Adipocyte (in vitro differentiated cells): ENCODE measurements around the gene WBP2NL.

Experiments
- DNase-seq: peaks from one replicate; pipeline ENCODE4 v3.0.0-alpha.2; 2015; ENCODE audit warnings: low read depth
- H3K27me3 ChIP-seq: replicated peaks from 2 replicates; pipeline ENCODE4 v1.7.0; 2013; ENCODE audit warnings: mild to moderate bottlenecking, low read length, moderate library complexity; ENCODE audit not compliant: control insufficient read depth, insufficient read depth
- H3K36me3 ChIP-seq: 2 replicates; pipeline ENCODE4 v1.7.0; 2013; ENCODE audit warnings: low read length, mild to moderate bottlenecking, moderate library complexity; ENCODE audit not compliant: control insufficient read depth, insufficient read depth, severe bottlenecking
- H3K4me1 ChIP-seq: 2 replicates; pipeline ENCODE4 v1.7.0; 2013; ENCODE audit warnings: mild to moderate bottlenecking, low read length, moderate library complexity; ENCODE audit not compliant: control insufficient read depth, insufficient read depth
- H3K4me3 ChIP-seq: 2 replicates; pipeline ENCODE4 v1.7.0; 2013; ENCODE audit warnings: mild to moderate bottlenecking, low read length, moderate library complexity
- H3K9ac ChIP-seq: 2 replicates; pipeline ENCODE4 v1.7.0; 2013; ENCODE audit warnings: mild to moderate bottlenecking, low read length, moderate library complexity
- H3K9me3 ChIP-seq: 2 replicates; pipeline ENCODE4 v1.7.0; 2013; ENCODE audit warnings: mild to moderate bottlenecking, low read length, moderate library complexity; ENCODE audit not compliant: control insufficient read depth

WBP2NL gene

DNA sequence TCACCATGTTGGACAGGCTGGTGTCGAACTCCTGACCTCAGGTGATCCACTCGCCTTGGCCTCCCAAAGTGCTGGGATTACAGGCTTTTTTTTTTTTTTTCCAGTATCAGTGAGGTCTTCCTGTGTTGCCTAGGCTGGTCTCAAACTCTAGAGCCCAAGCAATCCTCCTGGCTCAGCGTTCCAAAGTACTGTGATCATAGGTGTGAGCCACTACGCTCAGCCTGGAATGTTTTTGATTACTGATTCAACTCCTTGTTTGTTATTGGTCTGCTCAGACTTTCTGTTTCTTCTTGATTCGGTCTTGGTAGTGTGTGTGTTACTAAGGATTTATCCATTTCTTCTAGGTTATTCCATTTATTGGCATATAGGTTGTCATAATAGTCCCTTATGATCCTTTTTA is 40.7 kb downstream of the WBP2NL start:
- H3K9ac ChIP-seq: no peak overlapping the region
- no peaks in the 10 kb centered on the region for H3K4me1 ChIP-seq
- DNase-seq: peak; percentile 39
- peaks cover 11% of the 10 kb centered on the region for H3K9me3 ChIP-seq
- H3K27me3 ChIP-seq: no peaks in the 10 kb centered on the region
- no peaks in the 10 kb centered on the region for H3K36me3 ChIP-seq
- no peak overlapping the region for H3K4me3 ChIP-seq

DNA sequence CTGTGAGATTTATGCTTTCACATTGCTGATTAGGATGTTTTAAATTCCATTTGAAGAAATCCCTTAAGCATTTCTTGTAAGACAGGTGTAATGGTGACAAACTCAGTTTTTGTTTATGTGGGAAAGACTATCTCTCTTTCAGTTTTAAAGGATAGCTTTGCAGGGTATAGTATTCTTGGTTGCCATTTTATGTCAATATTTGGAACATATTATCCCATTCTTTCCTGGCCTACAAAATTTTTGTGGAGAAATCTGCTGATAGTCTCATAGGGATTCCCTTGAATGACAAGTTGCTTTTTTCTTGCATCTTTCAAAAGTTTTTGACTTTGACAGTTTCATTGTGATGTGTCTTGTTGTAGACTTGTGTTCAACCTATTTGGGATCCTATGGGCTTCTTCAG is 43.2 kb downstream of the WBP2NL start:
- DNase-seq: no peak
- no peak overlapping the region for H3K9ac ChIP-seq
- peaks cover 11% of the 10 kb centered on the region for H3K9me3 ChIP-seq
- H3K27me3 ChIP-seq: no peaks in the 10 kb centered on the region
- H3K4me1 ChIP-seq: no peaks in the 10 kb centered on the region
- no peaks in the 10 kb centered on the region for H3K36me3 ChIP-seq
- no peak overlapping the region for H3K4me3 ChIP-seq

GRCh38 chr22:42050641-42051180 is 52.1 kb downstream of the WBP2NL start:
- no peak overlapping the region for H3K9ac ChIP-seq
- no peaks in the 10 kb centered on the region for H3K9me3 ChIP-seq
- DNase-seq: no peak
- H3K4me3 ChIP-seq: no peak overlapping the region
- no peaks in the 10 kb centered on the region for H3K36me3 ChIP-seq
- no peaks in the 10 kb centered on the region for H3K27me3 ChIP-seq
- H3K4me1 ChIP-seq: peaks cover 3% of the 10 kb centered on the region

- H3K9me3 ChIP-seq: peaks cover 13% of the 10 kb centered on the region
- no peak for DNase-seq
- no peaks in the 10 kb centered on the region for H3K36me3 ChIP-seq
- H3K27me3 ChIP-seq: no peaks in the 10 kb centered on the region
- H3K4me3 ChIP-seq: no peak overlapping the region
- no peak overlapping the region for H3K9ac ChIP-seq
- no peaks in the 10 kb centered on the region for H3K4me1 ChIP-seq
Measured at GRCh38 chr22:42052765-42053164, 54.2 kb downstream of the WBP2NL start.

GRCh38 chr22:42056757-42057511 is 58.3 kb downstream of the WBP2NL start:
- no peak overlapping the region for H3K4me3 ChIP-seq
- H3K9ac ChIP-seq: no peak overlapping the region
- H3K27me3 ChIP-seq: no peaks in the 10 kb centered on the region
- no peaks in the 10 kb centered on the region for H3K4me1 ChIP-seq
- H3K36me3 ChIP-seq: no peaks in the 10 kb centered on the region
- peaks cover 13% of the 10 kb centered on the region for H3K9me3 ChIP-seq
- DNase-seq: no peak

GRCh38 chr22:42060489-42060888 is 61.9 kb downstream of the WBP2NL start:
- H3K9ac ChIP-seq: no peak overlapping the region
- DNase-seq: no peak
- H3K4me3 ChIP-seq: no peak overlapping the region
- H3K36me3 ChIP-seq: no peaks in the 10 kb centered on the region
- H3K27me3 ChIP-seq: no peaks in the 10 kb centered on the region
- H3K9me3 ChIP-seq: peaks cover 13% of the 10 kb centered on the region
- no peaks in the 10 kb centered on the region for H3K4me1 ChIP-seq

DNA sequence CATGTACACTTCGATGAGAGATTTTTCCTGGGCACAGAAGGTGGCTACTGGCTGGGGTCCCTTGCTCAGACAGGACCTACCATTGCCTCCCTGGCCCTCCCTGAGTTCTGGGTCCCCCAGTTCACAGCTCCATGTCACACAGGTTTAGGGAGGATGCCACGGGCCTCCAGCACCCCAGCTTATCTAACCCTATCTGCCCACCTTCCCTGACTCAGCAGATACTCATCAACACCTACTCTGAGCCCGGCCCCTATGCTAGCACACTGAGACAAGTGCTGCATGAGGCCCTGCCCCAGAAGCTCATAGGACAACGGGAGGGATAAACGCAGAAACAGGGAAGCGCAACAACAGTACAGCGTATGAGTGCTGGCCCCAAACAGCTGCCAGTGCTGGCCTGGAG is 62.5 kb downstream of the WBP2NL start:
- no peaks in the 10 kb centered on the region for H3K36me3 ChIP-seq
- H3K9me3 ChIP-seq: peaks cover 13% of the 10 kb centered on the region
- no peaks in the 10 kb centered on the region for H3K4me1 ChIP-seq
- H3K27me3 ChIP-seq: no peaks in the 10 kb centered on the region
- no peak overlapping the region for H3K9ac ChIP-seq
- H3K4me3 ChIP-seq: no peak overlapping the region
- DNase-seq: no peak

- no peaks in the 10 kb centered on the region for H3K27me3 ChIP-seq
- no peak overlapping the region for H3K9ac ChIP-seq
- H3K36me3 ChIP-seq: no peaks in the 10 kb centered on the region
- H3K4me3 ChIP-seq: no peak overlapping the region
- H3K9me3 ChIP-seq: no peaks in the 10 kb centered on the region
- no peaks in the 10 kb centered on the region for H3K4me1 ChIP-seq
- no peak for DNase-seq
Measured at GRCh38 chr22:42062506-42063170, 64.0 kb downstream of the WBP2NL start.

- Histone ChIP-seq H3K36me3 (no peaks in the 10 kb centered on the region), H3K9me3 (no peaks in the 10 kb centered on the region), H3K4me1 (peaks cover 1% of the 10 kb centered on the region), H3K27me3 (no peaks in the 10 kb centered on the region), H3K9ac (no peak overlapping the region), H3K4me3 (no peak overlapping the region)
- DNase-seq: no peak
Measured at GRCh38 chr22:42064629-42065028, 66.0 kb downstream of the WBP2NL start.

GRCh38 chr22:42065438-42066125 is 67.0 kb downstream of the WBP2NL start:
- no peaks in the 10 kb centered on the region for H3K36me3 ChIP-seq
- H3K4me1 ChIP-seq: peaks cover 8% of the 10 kb centered on the region
- no peak for DNase-seq
- H3K27me3 ChIP-seq: no peaks in the 10 kb centered on the region
- no peaks in the 10 kb centered on the region for H3K9me3 ChIP-seq
- H3K4me3 ChIP-seq: no peak overlapping the region
- no peak overlapping the region for H3K9ac ChIP-seq

GRCh38 chr22:42066126-42066761 is 67.7 kb downstream of the WBP2NL start:
- Histone ChIP-seq H3K4me3 (no peak overlapping the region), H3K9me3 (no peaks in the 10 kb centered on the region), H3K27me3 (no peaks in the 10 kb centered on the region), H3K36me3 (no peaks in the 10 kb centered on the region), H3K4me1 (peaks cover 12% of the 10 kb centered on the region), H3K9ac (no peak overlapping the region)
- DNase-seq: no peak
